ENCODE results near the gene C1QB. TPM values are rescaled to one million over a fixed set of nuclear protein-coding genes. Genes with fewer than 3 reads are reported as not detected.

Gene C1QB, protein sequence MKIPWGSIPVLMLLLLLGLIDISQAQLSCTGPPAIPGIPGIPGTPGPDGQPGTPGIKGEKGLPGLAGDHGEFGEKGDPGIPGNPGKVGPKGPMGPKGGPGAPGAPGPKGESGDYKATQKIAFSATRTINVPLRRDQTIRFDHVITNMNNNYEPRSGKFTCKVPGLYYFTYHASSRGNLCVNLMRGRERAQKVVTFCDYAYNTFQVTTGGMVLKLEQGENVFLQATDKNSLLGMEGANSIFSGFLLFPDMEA
- total RNA-seq, result not detected in 2 replicates

DNA sequence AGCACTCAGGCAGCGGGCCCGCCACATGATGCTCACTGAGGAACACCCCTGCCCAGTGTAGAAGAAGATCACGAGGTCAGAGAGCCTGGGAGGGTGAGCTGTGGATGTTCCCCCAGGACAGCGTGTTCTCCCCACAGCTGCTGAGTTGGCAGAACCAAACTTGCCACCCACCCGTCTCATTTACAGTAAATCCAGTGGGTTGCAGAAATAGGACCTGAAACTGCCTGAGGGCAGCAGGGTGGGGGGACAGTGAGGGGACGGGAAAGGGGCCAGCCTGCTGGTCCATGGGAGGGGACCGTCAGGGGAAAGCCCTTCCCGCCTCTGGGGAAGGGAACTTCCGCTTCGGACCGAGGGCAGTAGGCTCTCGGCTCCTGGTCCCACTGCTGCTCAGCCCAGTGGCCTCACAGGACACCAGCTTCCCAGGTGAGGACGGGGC is at the start of gene C1QB:
Gene C1QB (plus strand): TSS at position 356 of the 436 bp plus-strand sequence. CDS start 6,227 bp downstream, outside the sequence.
- DNase-seq, result no peak

DNA sequence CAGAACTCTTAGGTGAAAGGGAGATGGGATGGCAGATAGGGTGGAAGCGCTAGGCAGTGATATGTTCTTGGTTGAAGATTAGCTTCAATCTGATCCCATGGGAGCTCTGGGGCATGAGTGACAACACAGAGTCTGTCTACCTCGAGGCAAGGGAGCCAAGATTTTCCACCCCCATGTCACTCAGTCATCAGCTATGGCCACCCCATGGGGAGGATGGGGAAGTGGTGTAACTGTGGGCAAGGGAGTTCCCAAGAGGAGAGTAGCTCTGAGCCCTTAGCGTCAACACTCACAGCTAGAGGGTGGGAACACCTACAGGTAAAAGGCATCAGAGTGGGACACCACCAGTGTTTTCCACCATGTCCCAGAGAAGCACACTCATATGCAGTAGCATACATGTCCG is 46.9 kb upstream of the C1QB start:
- no peak for DNase-seq

DNA sequence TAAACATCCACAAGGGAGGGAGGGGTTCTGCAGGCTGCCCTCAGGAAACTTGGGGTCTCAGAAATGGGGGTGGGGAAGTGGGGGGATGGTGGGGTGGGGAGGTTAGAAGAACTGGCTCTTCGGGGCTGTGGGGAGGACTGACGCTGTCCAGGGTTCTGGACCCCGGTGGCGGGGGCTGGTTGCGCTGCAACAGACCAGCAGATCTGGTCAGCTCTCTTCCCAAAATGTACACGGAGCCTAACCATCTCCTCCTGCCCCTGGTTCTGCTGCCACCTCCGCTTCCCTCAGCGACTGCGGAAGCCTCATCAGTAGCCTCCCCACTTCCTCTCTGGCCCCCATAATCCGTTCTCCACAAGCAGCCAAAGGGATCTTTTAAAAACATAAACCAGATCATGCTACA is 45.9 kb upstream of the C1QB start:
- peak; percentile 7 for DNase-seq

DNA sequence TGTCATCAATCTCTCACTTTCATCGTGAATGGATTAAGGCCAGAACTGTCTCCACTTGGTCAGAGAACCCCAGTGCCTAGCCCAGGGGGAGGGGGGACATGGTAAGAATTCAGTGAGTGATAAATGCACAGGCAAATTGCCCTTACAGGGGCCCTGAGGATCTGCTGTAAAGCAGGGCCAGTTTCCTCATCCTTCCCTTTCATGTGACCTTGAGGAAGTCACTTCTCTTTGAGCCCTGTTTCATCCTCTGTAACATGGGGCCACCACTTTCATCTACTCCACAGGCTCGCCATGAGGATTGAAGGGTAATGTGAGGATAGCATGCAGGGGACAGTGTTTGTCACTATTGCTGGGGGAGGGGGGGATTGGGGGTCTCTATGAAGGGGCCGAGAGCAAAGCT is 44.7 kb upstream of the C1QB start:
- no peak for DNase-seq

DNA sequence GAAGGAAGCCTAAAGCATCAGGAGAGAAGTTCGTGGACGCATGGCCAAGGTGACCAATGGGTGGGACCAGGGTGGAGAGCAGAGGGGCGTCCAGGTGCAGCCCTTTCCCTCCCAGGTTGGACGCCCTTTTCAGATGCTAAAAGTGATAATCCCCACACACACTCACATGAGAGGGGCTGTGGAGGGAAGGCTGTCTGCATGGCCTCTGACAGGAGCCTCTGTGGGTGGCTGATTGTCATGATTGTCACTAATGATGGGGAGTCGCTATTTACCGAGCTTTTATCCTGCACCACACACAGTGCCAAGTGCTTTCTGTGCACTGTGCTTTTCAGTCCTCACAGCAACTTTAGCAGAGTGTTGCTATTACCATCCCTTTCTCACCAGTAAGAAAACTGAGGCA is 43.7 kb upstream of the C1QB start:
- DNase-seq, result no peak

DNA sequence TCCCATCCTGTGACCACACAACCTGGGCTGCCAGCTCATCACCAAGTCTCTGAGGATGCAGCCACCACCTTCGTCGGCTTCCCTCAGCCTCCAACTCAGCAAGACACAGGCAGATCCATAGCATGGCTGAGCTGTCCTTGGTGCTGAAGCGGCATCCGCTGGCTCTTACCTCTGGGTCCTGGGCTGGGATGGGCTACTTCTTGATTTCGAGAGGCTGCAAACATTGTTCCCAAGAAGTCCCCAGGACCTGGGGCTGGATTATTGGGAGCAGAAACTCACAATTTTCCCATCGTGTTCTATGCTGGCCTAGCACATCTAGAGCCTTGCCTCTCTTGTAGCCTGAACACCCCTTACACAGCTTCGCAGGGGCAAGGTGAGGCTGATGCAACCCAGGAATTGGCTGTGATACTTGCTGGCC is 41.5 kb upstream of the C1QB start:
- peak; percentile 69 for DNase-seq

DNA sequence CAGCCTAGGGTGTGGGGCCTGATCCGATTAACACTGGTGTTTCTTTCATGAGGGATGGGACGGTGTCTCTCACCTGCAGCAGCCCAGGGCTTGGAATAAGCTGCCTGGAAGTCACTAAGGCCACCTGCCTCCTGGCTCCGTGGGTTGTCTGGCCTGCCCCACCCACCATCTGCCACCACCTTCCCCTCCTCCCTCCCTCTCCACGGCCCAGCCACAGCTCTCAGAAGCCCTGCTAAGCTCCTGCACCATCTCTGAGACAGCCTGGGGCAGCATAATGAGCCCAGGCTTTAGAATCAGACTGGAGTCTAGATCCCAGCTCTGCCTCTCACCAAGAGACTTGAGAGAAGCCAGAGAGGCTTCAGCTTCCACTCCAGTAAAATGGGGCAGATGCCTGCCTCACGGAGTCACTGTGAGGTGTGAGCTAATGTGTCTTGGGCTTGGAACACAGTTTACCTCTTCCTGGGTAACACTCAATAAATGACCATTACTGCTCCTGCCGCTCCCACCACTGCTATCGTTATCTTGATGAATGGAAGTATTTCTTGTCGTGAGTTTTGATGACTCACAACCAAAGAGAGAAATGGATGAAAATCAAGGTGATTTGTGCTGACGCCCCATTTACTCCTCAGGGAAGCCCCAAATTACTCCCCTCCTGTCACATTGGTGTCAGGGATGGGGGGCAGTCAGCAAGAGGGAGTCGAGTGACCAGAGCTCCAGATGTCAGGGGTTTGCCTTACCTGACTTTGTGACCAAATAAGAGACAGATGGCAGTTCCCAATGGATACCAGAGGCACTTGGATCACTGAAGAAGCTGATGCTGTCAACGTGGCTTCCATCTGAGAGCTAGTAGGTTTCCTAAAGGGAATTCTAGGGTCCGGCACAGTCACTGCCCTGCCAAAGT is 40.1 kb upstream of the C1QB start:
- DNase-seq, result no peak

DNA sequence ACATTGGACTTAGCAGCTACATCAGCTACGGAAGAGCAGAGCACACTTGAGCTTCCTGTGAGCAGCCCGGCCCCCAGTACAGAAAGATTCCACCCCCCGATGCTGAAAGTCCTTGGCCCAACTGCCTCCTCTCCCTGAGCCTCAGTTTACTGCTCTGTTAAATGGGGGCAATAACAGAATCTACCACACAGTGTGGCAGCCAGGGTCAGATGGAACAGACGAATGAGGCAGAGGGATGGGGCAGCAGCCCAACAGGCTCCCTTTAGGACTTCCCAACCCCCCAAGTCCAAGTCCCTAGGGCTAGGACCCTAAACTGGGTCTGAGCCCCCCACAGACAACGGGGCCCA is 39.5 kb upstream of the C1QB start:
- no peak for DNase-seq

DNA sequence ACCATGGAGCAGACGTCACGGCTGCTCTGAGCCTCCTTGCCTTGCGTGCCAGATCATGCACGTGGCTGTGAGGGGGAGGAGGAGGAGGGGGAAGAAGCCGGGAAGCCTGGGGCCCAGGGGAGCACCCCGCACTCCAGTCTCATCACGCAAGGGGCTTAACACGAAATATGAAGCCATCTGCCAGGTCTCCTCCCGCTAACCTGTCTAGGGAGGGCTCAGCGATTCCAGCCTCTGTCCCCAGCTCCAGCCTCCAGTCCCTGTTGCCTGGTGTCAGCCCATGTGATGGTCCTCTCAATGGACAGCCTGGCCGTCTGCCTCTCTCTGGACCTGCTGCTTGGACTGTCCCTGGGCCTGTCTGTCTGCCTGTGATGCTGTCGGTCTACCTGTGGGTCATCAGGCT is 39.1 kb upstream of the C1QB start:
- DNase-seq, result no peak

DNA sequence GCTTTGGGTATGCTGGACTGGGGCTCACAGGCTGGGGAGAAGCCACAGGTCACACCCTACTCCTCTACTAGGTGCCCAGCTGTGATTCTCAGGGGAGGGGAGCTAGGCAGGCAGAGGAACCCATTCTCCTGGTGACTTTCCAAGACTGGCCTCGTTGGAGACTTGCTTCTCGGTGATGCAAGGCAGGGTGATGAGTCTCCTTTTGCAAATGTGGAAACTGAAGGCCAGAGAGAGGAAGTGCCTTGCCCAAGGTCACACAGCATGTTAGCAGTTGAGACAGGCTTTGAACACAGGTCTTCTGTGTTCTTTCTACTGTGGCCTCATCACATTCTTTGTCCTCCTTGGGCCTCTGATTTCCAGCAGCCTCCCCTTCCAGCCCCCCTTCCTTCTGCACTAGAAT is 37.1 kb upstream of the C1QB start:
- DNase-seq, result no peak

DNA sequence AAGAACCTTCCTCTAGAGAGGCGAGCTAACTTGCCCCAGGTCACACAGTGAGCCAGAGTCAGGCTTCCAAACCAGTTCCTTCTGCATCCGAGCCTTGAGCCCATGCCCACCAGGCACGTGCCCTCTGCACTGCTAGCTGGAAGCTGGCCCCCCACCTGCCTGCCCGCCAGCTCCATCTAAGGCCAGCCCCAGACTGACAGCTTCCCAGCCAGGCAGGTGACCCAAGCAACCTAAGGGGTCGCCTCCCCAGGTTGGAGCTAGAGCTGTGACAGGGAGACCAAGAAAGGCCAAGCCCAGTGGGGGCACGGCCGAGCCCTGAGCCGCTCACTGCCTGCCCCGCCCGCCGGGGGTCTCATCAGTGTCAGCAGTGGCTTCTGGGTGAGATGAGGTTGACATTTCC is 36.5 kb upstream of the C1QB start:
- DNase-seq, result no peak

DNA sequence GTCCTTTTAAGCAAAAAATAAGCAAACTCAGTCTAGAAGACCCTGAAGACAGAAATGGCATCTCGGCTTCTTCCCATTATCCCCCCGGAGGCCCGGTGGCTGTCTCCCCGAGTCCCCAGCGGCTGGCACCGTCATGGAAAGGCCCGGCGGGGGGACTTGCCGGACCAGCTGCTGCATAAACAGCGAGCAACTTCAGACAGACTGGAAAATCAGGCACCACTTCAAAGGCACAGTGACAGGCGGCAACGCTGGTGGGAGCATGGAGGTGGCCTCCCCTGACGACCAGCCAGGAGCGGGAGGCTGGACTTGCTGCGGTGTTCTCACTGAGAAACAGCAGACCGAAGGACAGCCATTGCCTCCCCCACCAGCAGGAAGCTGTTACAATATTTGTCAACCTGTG is 35.0 kb upstream of the C1QB start:
- no peak for DNase-seq

DNA sequence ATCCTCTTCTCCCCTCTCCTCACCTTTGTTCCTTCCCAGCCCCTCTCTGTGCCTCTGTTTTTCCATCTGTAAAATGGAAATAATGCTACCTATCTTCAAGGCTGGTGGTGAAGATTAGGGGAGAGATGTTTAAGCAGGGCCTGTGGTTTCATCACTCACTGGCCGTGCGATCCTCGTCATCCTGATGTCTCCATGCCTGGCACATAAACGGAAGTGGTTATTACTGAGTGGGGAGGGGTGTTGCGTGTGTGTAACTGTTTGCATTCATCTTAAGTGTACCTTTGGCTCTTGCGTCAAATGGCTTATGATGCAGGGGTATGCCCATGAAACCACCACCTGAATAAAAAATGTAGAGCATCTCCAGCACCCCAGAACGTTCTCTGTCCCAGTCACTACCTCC is 33.8 kb upstream of the C1QB start:
- DNase-seq, result no peak

DNA sequence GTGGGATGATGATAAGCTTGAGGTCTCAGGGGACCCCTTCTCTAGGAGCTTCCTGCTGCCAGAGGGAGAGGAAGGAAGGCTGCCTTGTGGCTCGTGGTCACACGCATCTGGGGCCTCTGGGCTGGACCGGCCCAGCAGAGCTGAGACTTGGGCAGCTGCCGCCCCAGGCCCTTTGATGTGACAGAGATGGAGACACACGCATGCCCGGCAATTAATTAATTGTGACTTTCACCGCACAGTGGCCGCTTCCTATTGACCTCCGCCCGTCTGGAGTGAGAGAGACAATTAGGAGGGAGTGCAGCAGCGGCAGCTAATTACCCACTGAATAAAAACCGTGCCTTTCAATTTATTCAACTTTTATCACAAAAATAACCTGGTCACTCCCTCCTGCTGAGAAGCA is 33.2 kb upstream of the C1QB start:
- DNase-seq, result no peak

DNA sequence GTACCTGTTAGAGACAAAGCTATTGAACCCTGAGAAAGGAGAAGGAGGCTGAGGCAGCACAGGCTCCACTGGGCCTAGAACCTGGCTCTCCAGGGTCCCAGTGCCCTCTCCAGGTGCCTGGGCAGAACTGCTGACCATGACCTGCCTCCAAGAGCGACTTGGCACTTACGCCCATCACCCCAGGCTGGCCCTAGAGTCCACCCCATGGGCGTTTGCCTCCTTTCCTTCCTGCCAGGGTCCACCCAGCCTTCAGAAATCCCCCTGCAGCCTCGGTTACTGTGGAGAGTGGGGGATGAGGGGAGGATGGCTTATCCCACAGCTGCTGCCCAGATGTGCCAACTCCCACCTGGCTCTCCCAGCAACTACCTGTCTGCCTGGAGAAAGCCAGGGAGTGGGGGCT is 31.3 kb upstream of the C1QB start:
- no peak for DNase-seq

DNA sequence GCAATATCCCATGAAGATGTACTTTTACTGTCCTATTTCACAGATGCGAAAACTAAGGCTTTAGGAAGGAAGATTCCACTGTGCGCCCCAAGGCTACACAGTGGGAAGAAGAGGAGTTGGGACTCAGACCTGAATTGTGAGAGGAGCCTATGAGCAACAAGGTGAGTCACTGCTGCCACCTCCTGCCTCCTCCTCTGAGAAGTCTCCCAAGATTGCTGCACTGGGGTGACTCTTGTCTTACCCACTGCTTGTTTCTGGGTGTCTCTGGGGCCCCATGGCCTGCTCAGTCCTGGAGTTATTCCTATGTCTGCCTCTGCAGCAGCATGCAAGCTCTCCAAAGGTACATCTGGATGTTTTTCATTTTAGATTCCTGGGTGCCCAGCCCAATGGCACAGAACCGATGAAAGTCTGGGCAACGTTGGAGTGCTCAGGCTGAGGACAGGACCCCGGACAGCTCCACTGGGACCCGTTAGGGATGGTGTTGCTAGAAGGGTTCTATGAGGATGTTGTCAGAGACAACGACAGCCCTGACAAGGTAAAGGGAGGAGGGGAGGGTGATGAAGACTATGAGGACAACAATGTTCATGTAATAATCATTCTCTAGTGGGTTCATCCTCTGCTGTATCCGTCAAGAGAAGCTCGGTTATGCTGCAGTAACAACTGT is 27.6 kb upstream of the C1QB start:
- DNase-seq, result peak; percentile 16

DNA sequence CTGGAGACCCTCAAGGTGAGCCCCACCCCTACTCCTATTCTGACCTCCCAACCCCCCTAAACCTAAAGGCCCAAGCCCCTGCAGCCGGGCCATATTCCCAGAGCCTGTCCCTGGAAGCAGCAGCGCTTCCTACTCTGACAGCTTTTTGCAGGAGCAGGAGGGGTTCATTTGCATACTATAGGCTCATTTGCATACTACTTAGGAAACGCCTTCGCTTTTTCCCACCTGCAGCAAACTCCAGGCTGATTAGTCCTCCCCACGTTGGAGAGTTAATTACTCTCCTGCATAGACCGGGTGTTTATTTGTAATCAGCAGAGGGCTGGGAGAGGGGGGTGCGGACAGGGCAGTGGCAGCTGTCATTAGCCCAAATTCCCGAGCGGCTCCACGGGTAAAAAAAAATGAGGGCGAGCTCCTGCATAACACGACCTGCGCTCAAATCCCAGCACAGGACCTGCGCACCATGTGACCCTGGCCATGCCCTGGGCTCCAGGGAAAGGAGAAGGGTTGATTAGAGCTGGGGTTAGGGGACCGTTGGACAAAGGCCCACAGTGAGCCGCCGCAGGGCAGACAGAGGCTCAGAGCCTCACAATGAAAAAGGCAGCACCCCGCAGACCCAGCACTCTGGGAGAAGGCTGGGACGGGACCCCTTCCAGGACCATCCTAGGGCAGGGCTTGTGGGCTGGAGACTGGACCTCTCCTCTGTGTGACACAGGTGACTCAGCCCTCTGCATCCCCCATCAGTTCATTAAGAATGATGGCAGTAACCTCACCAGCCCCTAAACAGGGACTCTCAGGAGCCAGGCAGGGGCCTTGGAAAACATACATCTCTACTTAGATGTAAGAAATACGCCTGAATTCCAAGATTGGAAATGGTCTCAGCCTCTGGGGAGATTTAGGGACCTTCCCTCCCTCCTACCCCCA is 26.5 kb upstream of the C1QB start:
- DNase-seq, result no peak

DNA sequence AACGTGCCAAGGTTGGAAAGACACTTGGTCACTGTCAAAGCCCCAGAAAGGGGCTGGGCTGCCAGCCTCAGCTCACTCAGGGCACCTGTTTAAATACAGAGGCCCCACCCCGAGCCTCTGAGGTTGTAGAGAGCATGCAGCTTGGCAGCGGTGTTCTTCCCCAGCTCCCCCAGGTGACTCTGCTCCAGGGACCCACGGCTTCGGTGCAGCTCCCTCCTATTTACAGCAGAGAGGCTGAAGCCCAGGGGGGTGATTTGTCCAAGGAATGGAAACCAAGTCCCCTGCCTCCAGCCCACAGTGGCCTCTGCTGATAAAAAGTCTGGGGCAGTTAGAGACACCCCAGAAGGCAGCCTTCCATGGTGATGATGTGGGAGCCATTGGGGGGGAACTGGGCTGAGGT is 25.7 kb upstream of the C1QB start:
- no peak for DNase-seq

DNA sequence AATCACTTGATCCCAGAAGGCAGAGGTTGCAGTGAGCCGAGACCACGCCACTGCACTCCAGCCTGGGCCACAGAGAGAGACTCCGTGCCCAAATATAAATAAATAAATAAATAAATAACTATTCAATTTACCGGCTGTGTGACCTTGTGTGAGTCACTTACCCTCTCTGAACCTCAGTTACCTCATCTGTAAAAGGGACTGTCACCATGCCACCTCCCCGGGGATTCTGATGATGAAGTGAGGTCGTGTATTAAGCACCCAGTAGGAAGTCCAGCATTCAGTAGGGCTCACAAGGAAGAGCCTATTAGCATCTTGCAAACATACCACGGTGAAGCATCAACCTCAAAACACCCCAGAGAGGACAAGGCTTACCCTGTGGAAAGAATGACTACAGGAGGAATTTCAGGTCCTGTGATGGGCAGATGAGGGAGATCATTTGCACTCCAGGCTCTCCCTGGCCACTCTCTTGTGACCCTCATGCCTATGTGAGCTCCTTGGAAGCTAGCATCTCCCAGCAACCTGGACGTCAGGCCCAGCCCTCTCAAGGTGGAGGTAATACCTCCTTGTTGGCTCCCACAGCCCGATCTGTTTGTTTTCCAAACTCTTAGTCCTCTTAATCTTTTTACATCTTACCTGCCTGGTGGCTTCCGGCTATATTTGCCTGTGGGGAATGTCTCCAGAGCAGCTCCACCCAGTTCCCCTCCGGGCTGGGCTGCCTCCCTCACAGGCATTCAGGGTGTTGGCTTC is 24.2 kb upstream of the C1QB start:
- no peak for DNase-seq

DNA sequence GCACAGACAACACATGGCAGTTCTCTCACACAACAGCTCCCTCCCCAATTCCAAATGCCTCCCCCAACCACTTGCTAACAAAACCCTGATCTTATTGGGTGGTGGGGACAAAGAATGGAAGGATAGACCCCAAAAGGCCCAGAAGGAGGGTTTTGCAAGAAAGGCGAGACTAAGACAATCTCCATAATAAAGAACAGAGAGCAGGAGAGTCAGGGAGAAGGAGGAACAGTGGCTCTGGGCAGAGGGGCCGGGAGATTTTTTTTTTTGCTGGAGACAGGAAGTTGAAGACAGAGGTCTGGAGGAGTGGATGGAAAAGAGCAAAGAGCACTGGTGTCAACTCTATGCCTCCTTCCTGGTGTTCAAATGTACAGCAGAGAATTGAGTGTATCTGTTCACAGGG is 23.1 kb upstream of the C1QB start:
- DNase-seq, result no peak

DNA sequence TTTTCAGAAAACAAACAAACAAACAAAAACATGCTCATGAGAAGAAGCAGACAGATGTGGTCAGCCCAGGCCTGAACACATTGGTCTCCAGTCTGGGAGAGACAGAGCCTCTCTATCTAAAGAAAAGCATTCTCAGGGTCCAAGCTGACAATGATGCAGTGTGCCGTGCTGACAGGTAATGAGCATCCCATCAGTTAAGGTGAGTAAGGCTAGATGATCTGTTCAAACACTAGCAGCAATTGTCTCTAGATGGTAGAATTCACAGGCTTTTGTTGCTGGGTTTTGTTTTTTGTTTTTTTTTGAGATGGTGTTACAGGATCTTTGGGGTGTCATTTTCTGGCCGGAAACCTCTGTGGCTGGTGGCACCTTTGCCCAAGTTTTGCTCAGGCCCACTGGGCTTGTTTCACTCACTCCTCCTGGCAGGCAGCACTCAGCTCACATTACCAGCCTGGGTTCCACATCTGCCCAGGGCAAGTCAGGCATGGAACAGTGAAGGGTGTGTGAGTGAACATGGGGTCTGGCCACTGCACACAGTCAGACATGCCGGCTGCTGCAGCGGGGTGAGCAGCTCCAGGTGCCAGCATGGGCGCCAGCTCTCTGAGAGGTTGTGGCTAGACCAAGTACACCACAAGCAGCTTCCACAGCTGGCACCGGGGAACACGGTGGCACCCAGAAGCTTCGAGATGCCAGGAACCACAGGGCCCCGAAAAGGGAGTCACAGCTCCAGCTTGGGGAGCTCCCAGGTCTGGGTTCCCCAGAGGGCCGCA is 19.2 kb upstream of the C1QB start:
- DNase-seq, result no peak

Measured in dermis blood vessel endothelial cell (primary cell).